Esophagus muscularis mucosa (tissue), 4 donors: Measurements from ENCODE around the gene POLDIP2. TPM values are rescaled to one million over a fixed set of nuclear protein-coding genes. Genes with fewer than 3 reads are reported as not detected.
A peak's percentile ranks its signal among the peaks of the same experiment; 100 is the strongest.

Experiments used
- DNase-seq: peaks from one replicate; pipeline ENCODE4 v3.0.0-alpha.2; 2017; ENCODE audit errors: extremely low spot score
- H3K27ac ChIP-seq, 4 donors: fragments of 200-600 bp; sonication (generic); replicated peaks in 1 of 4; 1 replicate in 3 of 4; 2 replicates in 1 of 4; pipeline ENCODE4 v1.5.1; 2016 to 2019; ENCODE audit warnings: mild to moderate bottlenecking in 1 of 4
- H3K27me3 ChIP-seq, 4 donors: fragments of 200-600 bp; sonication (generic); one replicate each; pipeline versions ENCODE4 v1.5.1 to v1.6.0; 2016 to 2019
- H3K36me3 ChIP-seq, 4 donors: fragments of 200-600 bp; sonication (generic); one replicate each; pipeline ENCODE4 v1.5.1; 2016 to 2019
- H3K4me1 ChIP-seq, 4 donors: fragments of 200-600 bp; sonication (generic); one replicate each; pipeline ENCODE4 v1.5.1; 2016 to 2019
- H3K4me3 ChIP-seq, 4 donors: fragments of 200-600 bp; sonication (generic); 1 replicate in 2 of 4; 2 replicates in 2 of 4; pipeline ENCODE4 v1.5.1; 2016 to 2019; ENCODE audit warnings: mild to moderate bottlenecking in 4 of 4, moderate library complexity in 1 of 4
- H3K9me3 ChIP-seq, 4 donors: fragments of 200-600 bp; sonication (generic); 1 replicate in 3 of 4; 2 replicates in 1 of 4; pipeline ENCODE4 v1.5.1; 2016 to 2019
- CTCF ChIP-seq, 3 experiments: fragments of 200-600 bp in 2 of 3; fragments of 450-650 bp in 1 of 3; sonication (generic) in 2 of 3; IDR thresholded peaks; one replicate each; pipeline ENCODE4 v1.5.1; 2017 to 2019; ENCODE audit warnings: antibody characterized with exemption in 3 of 3, mild to moderate bottlenecking in 2 of 3, moderate library complexity in 1 of 3
- EP300 ChIP-seq: sonication (generic); formaldehyde crosslinking; IDR thresholded peaks from one replicate; pipeline ENCODE4 v1.6.1; 2017; ENCODE audit warnings: antibody characterized with exemption
- POLR2A ChIP-seq: fragments of 450-650 bp; IDR thresholded peaks from one replicate; pipeline ENCODE4 v1.6.1; 2017; ENCODE audit warnings: antibody characterized with exemption, moderate library complexity, mild to moderate bottlenecking, low read depth
- POLR2AphosphoS5 ChIP-seq, 2 donors: sonication (generic); formaldehyde crosslinking; IDR thresholded peaks; one replicate each; pipeline ENCODE4 v1.6.1; 2017; ENCODE audit warnings: antibody characterized with exemption in 2 of 2
- WGBS: methylation state at CpG from one replicate; pipeline ENCODE4 v1.1.5; 2018; 5-methylcytosine and 5-hydroxymethylcytosine counted together
- intact Hi-C: fragments of 100-400 bp; cut with DNase I; formaldehyde crosslinking; loops from one replicate; pipeline ENCODE4 v1.15.1; 2023
- total RNA-seq, 4 donors: library from RNA; depleted of rRNA; stranded (reverse); fragments of >200 nt; gene quantifications; one replicate each; pipeline versions ENCODE4 v1.1.0 to v1.2.1, GENCODE V29; 2016

Gene POLDIP2
- total RNA-seq, 4 donors from 2014 or later, result 67.7 to 97.5 (median 81.4) TPM

GRCh38 chr17:28347261-28347891 lies 10.0 kb downstream of the POLDIP2 start:
- no peaks in the 10 kb centered on the region for H3K9me3 ChIP-seq
- H3K36me3 ChIP-seq, result peaks cover 60 to 100% (median 98%) of the 10 kb centered on the region in 4 donors
- H3K27ac ChIP-seq, result peak overlapping the region in 2 of 4 donors; percentile 29 to 39
- TF ChIP-seq POLR2A, result no peak
- TF ChIP-seq CTCF (IDR thresholded peaks at IDR 0.05), result no peak
- no peak for TF ChIP-seq POLR2AphosphoS5 (IDR thresholded peaks at IDR 0.05)
- TF ChIP-seq EP300, result no peak
- no peak for DNase-seq
- H3K4me3 ChIP-seq, result no peak overlapping the region
- WGBS, result 74% methylated on average over 8 of the region's 8 CpGs
- H3K27me3 ChIP-seq, result no peaks in the 10 kb centered on the region
- H3K4me1 ChIP-seq, result peaks cover 9 to 17% (median 12%) of the 10 kb centered on the region in 4 donors
- intact Hi-C loops, result no loop called here

- Histone ChIP-seq H3K27me3 (no peaks in the 10 kb centered on the region), H3K27ac (peak overlapping the region in 1 of 4 donors; percentile 8), H3K9me3 (no peaks in the 10 kb centered on the region), H3K36me3 (peaks cover 60 to 100% (median 98%) of the 10 kb centered on the region in 4 donors), H3K4me1 (peaks cover 9 to 17% (median 12%) of the 10 kb centered on the region in 4 donors), H3K4me3 (no peak overlapping the region)
- WGBS, result 73% methylated on average over 7 of the region's 7 CpGs
- no peak for TF ChIP-seq POLR2A
- TF ChIP-seq CTCF (IDR thresholded peaks at IDR 0.05), result peak in 1 of 3 experiments; percentile 12
- intact Hi-C loops, result no loop called here
- no peak for DNase-seq
These were observed 10.5 kb downstream of the POLDIP2 start for GRCh38 chr17:28346746-28347246.

GRCh38 chr17:28346199-28346580 lies 11.1 kb downstream of the POLDIP2 start:
- intact Hi-C loops, result no loop called here
- peaks cover 60 to 100% (median 98%) of the 10 kb centered on the region in 4 donors for H3K36me3 ChIP-seq
- TF ChIP-seq CTCF (IDR thresholded peaks at IDR 0.05), result no peak
- no peak for TF ChIP-seq EP300
- TF ChIP-seq POLR2A, result no peak
- no peak for TF ChIP-seq POLR2AphosphoS5 (IDR thresholded peaks at IDR 0.05)
- no peaks in the 10 kb centered on the region for H3K9me3 ChIP-seq
- no peak for DNase-seq
- WGBS, result 74% methylated on average over 2 of the region's 2 CpGs
- H3K4me1 ChIP-seq, result peaks cover 9 to 17% (median 12%) of the 10 kb centered on the region in 4 donors
- no peak overlapping the region for H3K4me3 ChIP-seq
- H3K27ac ChIP-seq, result no peak overlapping the region
- no peaks in the 10 kb centered on the region for H3K27me3 ChIP-seq

GRCh38 chr17:28345419-28346198 lies 11.7 kb downstream of the POLDIP2 start:
- peaks cover 60 to 100% (median 98%) of the 10 kb centered on the region in 4 donors for H3K36me3 ChIP-seq
- H3K9me3 ChIP-seq, result no peaks in the 10 kb centered on the region
- peaks cover 9 to 17% (median 12%) of the 10 kb centered on the region in 4 donors for H3K4me1 ChIP-seq
- intact Hi-C loops, result no loop called here
- no peak for TF ChIP-seq POLR2AphosphoS5 (IDR thresholded peaks at IDR 0.05)
- TF ChIP-seq EP300, result no peak
- TF ChIP-seq CTCF (IDR thresholded peaks at IDR 0.05), result no peak
- no peak for TF ChIP-seq POLR2A
- no peak overlapping the region for H3K4me3 ChIP-seq
- 81% methylated on average over 9 of the region's 13 CpGs for WGBS
- H3K27ac ChIP-seq, result no peak overlapping the region
- H3K27me3 ChIP-seq, result no peaks in the 10 kb centered on the region
- DNase-seq, result no peak
